Urothelium cell line (cell line): Measurements from ENCODE around the gene PLA2G4E.

ENCODE experiments used
- DNase-seq: peaks from one replicate; pipeline ENCODE4 v3.0.0; 2011; ENCODE audit warnings: low spot score, mixed read lengths
- FAIRE-seq: peaks from 2 replicates; lab custom pipeline; 2011; peaks lifted over from hg19 to GRCh38; lab: Jason Lieb, UNC

PLA2G4E gene

GRCh38 chr15:42053010-42053409 is 32.2 kb upstream of the PLA2G4E start:
- DNase-seq, result no peak
- FAIRE-seq, result no peak

DNA sequence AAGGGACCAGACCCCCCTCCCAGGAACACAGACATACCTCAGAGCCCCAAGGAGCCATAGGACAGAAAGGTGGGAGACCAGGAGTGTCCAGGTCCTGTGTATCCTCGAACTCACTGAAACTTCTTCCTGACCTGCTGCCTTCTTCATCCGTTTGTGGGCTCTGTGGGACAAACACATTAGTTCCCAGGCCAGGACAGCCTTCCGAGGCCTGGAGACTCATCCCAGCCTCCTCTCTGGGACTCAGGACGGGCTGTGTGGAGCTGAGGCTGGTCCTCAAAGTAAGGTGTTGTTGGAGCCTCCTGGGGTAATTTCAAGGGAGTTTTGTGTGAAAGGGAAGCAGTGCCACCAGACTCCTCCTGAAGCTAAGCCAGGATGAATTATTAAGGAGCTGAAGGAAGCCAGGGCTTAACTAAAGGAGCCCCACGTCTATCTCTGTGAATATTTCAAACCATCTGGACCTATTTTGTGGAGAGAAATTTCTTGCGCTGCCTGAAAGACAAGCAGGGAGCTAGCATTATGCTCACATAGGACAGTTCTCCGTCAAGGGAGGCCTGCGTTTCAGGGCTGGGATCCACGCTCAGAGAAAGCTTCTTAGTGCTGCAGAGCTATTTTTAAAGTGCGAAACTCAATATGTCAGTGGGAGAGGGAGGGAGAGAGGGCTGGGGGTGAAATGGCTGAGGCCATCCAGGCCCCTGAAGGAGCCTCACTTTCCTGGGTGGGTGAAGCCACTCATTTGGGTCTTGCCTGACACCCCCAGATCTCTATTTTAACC is 29.8 kb upstream of the PLA2G4E start:
- DNase-seq (no peak), FAIRE-seq (no peak)

DNA sequence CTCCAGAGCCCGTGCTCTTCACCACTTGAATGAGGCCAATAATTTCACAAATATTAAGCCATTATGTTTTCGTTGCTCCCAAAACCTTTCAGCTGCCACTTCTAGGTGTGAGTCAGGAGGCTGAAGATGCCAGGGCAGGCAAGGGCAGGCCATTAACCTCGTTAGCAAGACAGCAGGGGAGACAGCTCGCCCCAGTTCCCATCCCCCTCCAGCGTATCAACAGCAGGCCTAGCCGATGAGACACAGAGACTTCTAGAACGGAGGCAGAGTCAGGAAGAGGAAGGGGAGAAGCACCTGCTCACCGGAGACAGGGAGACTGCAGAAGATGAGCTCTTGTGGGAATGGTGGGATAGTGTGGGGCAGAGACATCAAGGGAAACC is 28.0 kb upstream of the PLA2G4E start:
- no peak for FAIRE-seq

DNA sequence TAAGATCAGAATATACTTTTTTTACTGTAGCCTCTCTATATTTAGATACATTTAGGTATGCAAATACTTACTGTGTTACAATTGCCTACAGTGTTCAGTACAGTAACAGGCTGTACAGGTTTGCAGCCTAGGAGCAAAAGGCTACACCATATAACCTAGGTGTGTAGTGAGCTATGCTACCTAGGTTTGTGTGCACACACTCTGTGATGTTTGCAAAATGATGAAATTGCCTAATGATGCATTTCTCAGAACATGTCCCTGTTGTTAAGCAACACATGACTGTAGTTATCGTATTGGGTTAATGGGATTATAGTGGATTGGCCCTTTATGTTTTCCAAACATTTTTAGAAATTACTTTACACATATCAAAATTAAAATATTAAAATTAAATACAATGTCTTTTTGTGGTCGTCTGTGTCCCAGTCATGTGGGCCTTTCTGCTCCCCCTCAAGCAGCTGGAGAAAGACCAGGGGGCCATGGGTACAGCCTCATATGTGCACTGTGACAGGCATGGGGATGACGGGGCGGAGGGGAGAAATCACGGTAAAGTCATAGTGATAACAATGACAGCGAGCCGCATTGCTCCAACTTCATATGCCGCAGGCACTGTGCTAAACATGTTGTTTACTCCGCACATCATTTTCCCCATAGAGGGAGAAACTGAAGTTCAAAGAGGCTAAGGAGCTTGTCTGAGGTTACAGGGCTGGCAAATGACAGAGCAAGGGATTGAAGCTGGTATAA is 27.4 kb upstream of the PLA2G4E start:
- DNase-seq (no peak), FAIRE-seq (no peak)

More for the DNA sequence above, 28.0 kb upstream of the PLA2G4E start:
- DNase-seq, result no peak

DNA sequence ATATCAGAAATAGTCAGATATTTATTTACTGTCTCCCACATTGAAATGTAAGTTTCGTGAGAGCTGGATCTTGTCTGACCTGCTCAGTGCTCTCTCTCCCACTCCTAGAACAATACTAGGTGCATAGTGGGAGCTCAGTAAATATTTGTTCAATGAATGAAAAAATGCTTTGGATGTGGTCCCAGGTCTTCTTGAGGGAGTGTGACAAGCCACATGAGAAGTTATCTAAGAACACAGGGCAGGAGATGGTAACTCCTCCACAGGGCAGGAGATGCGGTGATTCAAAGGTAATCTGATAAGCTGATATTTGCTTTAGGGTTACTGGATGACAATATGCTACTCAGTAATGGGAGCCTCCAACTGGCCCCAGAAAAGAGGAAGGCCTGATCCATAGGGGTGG is 25.8 kb upstream of the PLA2G4E start:
- DNase-seq (no peak), FAIRE-seq (no peak)

- DNase-seq (no peak), FAIRE-seq (no peak)
These were observed 24.4 kb upstream of the PLA2G4E start for GRCh38 chr15:42045211-42045615.

DNA sequence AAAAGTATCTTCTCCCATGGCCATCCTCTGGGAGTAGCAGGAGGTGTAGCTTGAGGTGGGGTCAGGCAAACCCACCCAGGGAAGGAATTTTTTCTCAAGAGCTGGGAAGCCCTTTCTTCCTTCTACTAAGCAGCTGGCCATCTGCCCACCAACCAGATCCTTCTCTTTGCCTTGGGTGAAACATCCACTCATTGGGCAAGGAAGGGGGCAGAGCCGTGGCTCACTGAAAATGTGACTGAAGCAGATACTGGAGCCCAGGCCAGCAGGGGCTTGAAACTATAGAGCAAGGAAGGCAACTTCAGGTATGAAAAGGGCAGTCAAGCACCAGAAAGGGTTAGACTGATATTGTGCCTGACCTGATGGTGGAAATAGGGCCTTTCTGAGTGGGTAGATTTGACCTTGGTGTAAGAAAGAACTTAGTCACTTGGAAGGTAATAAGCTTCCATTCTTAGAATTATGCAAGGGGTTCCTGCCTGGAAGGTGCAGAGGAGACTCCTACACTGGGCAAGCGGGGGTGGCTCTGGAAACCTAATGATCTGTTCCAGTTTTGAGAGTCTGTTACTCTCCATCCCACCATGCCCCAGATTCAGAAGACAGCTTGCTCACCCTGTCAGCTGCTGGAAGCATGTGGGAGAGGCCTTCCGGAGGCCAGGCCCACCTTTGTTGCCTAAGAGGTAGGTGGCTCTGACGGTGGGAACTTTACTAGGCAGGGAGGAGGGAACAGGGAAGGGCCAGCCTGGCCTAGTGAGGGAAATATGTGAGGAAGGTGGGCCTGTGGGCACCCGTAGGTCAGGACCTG is 22.0 kb upstream of the PLA2G4E start:
- no peak for DNase-seq
- no peak for FAIRE-seq

- FAIRE-seq, result no peak
- DNase-seq, result no peak
These were observed 17.6 kb upstream of the PLA2G4E start for GRCh38 chr15:42038401-42038800.

DNA sequence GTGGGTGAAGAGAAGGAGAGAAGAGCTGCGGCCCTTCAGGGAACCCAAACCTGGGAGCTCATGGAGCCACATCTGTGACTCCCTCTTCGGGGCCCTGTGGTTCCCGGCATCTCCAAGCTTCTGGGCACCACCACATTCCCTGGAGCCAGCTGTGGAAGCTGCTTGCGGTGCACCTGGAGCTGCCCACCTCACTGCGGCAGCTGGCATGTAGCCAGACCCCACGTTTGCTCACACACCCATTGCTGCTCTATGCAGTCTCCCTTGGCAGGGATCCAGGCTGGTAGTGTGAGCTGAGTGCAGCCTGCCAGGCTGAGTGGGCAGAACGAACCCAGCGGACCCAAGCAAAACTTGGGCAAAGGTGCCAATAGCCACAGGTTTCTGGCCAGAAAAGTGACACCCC is 16.8 kb upstream of the PLA2G4E start:
- FAIRE-seq (no peak), DNase-seq (peak; percentile 31)

DNA sequence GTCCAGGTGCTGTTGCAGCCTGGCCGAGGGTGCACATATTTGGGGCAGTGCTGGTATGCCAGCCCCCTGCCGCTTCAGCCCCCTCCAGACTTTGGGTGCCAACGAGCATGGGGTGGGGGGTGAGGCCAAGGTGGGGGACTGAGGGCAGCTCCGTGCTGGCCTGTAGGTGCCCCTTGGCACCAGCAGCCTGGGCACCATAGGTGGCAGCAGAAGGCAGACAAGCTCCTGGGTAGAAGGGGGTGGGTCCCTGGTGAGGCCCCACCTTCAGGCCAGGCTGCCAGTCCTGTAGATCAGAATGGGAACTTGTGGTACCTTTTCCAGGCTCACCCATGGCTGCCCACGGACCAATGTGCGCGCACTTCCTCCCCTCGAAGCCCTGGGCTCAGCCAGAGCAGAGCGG is 16.1 kb upstream of the PLA2G4E start:
- FAIRE-seq (no peak), DNase-seq (no peak)

DNA sequence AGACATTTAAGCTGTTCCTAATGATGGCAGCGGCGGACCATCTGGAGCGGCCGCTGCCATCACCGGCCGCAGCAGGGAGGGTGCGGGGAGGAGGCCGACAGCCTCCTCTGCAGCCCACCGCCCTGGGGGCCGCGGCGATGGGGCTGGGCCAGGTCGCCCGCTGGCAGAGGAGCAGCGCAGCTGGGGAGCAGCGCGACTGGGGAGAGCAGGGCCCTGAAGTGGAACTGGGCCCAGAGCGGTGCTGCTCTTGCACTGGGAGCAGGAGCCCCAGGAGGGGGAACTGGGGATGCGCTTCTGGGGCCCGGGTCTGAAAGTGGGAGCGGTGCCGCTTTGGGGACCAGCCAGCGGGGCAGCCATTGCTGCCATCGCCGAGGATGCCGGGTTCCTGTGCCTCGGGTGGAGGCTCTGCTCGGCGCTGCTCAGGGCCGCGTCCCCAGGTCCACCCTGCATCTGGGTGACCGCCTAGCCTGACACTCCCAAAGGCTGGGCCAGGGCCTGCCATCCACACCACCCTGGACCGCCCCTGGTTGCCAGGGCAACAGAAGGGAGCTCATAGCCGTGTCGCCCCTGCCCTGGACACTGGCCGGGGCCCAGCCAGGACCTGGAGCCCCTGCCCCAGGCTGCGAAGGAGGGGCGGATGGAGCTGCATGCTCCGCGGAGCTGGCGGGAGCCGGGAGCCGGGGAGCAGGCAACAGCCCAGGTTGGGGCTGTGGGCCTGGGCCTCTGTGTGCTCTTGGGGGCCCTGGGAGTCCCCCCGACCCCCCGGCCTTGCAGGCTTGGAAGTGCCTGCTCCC is 15.5 kb upstream of the PLA2G4E start:
- FAIRE-seq (no peak), DNase-seq (no peak)

GRCh38 chr15:42035435-42035761 is 14.6 kb upstream of the PLA2G4E start:
- FAIRE-seq, result no peak
- no peak for DNase-seq

DNA sequence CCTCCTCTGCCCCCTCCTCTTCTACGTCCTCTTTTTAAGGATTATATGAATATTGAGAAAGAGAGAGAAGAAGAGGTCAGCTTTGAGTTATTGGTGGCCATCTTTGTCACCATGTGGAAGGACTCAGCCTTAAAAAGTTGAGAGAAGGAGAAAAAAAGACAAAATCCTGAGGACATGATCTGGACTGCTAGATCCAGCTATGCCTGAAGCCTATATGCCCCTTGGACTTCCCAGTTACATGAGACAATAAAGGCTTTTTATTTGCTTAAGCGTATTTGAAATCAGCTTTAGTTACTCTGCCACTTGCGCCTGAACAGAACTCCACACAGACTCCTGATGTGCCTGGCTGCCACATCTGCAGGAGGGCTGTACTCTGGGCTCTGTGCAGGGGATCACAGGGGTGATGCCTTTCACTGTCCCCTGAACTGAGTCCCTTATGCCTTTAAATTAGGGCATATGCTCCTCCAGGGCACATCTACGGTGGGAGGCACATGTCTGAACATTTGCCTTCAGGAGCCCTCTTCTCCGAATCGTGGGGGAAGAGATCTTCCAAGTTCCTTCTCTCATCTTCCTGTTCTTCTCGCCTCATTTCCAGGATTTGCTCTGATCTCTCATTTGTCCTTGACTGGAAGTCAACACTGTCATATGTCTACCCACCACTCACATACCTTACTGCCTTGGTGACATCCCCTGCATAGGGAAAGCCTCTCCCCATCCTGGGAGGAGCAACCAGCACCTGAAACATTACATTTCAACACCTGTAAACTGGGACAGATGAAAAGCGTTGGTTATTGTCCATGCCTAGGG is 14.0 kb upstream of the PLA2G4E start:
- DNase-seq (no peak), FAIRE-seq (no peak)

- no peak for DNase-seq
- no peak for FAIRE-seq
These were observed 12.5 kb upstream of the PLA2G4E start for GRCh38 chr15:42033214-42033873.

DNA sequence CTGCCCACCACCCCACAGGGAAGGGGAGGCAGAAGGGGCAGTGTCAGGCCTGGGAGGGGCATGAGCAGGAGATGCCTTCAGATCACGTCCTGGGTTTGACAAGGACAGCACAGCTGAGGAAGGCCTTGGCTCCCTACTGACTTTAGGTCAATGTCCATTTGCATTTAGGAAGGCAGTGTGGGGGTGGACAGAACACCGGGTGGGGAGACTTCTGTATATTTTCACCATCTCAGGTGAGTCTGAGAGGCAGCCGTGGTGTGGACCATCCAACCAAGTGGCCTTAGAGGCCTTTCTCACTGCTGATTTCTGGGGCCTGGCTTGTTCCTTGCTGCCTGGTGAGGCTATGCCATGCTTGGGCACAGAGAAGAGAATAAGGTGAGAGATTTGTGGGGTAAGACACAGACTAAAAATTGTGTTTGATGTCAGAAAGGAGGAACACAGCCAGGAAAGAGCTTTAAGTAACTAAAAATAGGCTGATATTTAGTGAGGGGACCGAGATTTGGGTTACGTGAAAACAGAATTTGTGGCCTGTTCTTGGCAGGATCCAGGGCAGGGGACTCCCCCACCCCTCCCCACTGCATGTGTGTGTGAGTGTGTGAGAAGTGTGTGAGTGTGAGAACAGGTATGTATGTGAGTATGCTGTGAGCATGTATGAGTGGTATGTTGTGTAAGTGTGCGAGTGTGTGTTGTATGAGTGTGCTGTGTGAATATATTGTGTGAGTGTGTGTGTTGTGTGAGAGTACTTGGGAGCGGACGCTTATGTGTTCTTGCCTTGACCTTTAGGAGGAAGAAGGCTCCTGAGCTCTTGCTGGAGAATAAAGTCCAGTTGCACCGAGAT is 11.8 kb upstream of the PLA2G4E start:
- FAIRE-seq, result peak; percentile 59
- no peak for DNase-seq

DNA sequence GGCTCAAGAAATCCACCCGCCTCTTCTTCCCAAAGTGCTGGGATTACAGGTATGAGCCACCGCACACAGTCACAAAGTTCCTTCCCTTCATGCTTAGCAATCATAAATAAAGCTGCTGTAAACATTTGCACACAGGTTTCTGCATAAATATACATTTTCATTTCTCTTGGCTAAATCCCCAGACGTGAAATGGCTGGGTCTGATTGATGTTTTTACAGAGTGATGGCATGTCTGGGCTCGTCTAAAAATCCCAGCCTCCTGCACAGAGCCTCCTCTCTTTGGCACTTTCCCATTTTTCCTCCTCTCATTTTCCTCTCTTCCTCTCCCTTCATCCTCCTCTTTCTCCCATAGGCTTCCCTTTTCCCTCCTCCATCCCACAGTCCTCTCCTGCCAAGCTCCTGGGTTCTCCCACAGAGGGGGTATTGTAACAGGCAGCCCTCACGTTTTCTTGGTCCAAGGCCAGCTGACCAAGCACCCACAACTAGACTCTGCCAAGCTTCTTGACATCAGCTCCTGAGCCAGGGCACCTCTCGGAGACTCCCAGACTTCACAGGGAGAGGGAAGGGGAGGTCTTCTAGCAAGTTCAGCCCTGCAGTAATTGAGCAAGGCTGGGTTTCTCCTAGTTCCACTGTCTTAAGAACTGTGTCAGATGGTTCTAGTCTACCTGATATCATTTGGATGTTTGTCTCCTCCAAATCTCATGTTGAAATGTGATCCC is 10.5 kb upstream of the PLA2G4E start:
- FAIRE-seq, result no peak
- no peak for DNase-seq

- no peak for FAIRE-seq
- no peak for DNase-seq
These were observed 6.7 kb upstream of the PLA2G4E start for GRCh38 chr15:42027521-42027920.

GRCh38 chr15:42024303-42024702 is 3.5 kb upstream of the PLA2G4E start:
- FAIRE-seq (no peak), DNase-seq (no peak)
